ENCODE results near the gene POLR2J. TPM values are rescaled to one million over a fixed set of nuclear protein-coding genes. Genes with fewer than 3 reads are reported as not detected.

The POLR2J gene
- polyA plus RNA-seq, 1 experiment = 46.9 TPM

GRCh38 chr7:102432442-102433218 is 46.1 kb downstream of the POLR2J start:
- peak overlapping the region; percentile 75 for H3K4me3 ChIP-seq (ENCODE audit: low read depth, low read length)
- peaks cover 3% of the 10 kb centered on the region; the same call in 1 of the 2 replicates for H3K36me3 ChIP-seq (ENCODE audit: control insufficient read depth, insufficient read depth, low read length)
- no peak for TF ChIP-seq CTCF (IDR thresholded peaks at IDR 0.05; ENCODE audit: insufficient read depth, low read depth, low read length)
- ChIA-PET CTCF (interaction anchor here (1.0 kb wide), 2 partner anchors 18 to 41 kb away, joined by 3 read pairs; no protein-coding TSS in a partner anchor), POLR2A (no interaction called here)
- H3K27me3 ChIP-seq (ENCODE audit: control insufficient read depth, insufficient read depth, low read length) = no peaks in the 10 kb centered on the region
- DNase-seq (ENCODE audit: low read depth) = no peak

- ChIA-PET POLR2A (no interaction called here), CTCF (no interaction called here)
- no peak for TF ChIP-seq CTCF (IDR thresholded peaks at IDR 0.05; ENCODE audit: insufficient read depth, low read depth, low read length)
- H3K4me3 ChIP-seq (ENCODE audit: low read depth, low read length) = no peak overlapping the region
- no peaks in the 10 kb centered on the region for H3K27me3 ChIP-seq (ENCODE audit: control insufficient read depth, insufficient read depth, low read length)
- H3K36me3 ChIP-seq (ENCODE audit: control insufficient read depth, insufficient read depth, low read length) = peaks cover 3% of the 10 kb centered on the region
- no peak for DNase-seq (ENCODE audit: low read depth)
Observed at GRCh38 chr7:102431617-102432298, 47.0 kb downstream of the POLR2J start.

- DNase-seq (ENCODE audit: low read depth) = no peak
- ChIA-PET CTCF (interaction anchor here (1.1 kb wide), 1 partner anchor 38 kb away, joined by 3 read pairs; no protein-coding TSS in a partner anchor), POLR2A (no interaction called here)
- Histone ChIP-seq H3K4me3 (ENCODE audit: low read depth, low read length) (no peak overlapping the region), H3K36me3 (ENCODE audit: control insufficient read depth, insufficient read depth, low read length) (peaks cover 13% of the 10 kb centered on the region), H3K27me3 (ENCODE audit: control insufficient read depth, insufficient read depth, low read length) (no peaks in the 10 kb centered on the region)
- TF ChIP-seq CTCF (IDR thresholded peaks at IDR 0.05; ENCODE audit: insufficient read depth, low read depth, low read length) = no peak
Observed at GRCh38 chr7:102429141-102429899, 49.4 kb downstream of the POLR2J start.

GRCh38 chr7:102427019-102427405 is 51.7 kb downstream of the POLR2J start:
- ChIA-PET CTCF (no interaction called here), POLR2A (no interaction called here)
- TF ChIP-seq CTCF (IDR thresholded peaks at IDR 0.05; ENCODE audit: insufficient read depth, low read depth, low read length) = no peak
- Histone ChIP-seq H3K4me3 (ENCODE audit: low read depth, low read length) (no peak overlapping the region), H3K27me3 (ENCODE audit: control insufficient read depth, insufficient read depth, low read length) (no peaks in the 10 kb centered on the region), H3K36me3 (ENCODE audit: control insufficient read depth, insufficient read depth, low read length) (peaks cover 13% of the 10 kb centered on the region)
- DNase-seq (ENCODE audit: low read depth) = no peak

Measured in BJ (cell line).